Activated CD4-positive, CD25-positive, alpha-beta regulatory T cell (primary cell): ENCODE measurements around the gene CPLANE2.
A peak's percentile ranks its signal among the peaks of the same experiment; 100 is the strongest.
"Not testable (repeated sequence)": the region's sequence is repeated elsewhere in the genome, so short reads cannot be mapped to it uniquely, and the experiment has no call there.

ENCODE experiments used
- DNase-seq, 4 experiments: peaks; one replicate each; lab custom pipeline; 2025; lab: John Stamatoyannopoulos, UW

CPLANE2 gene

GRCh38 chr1:16229976-16230740 lies 6.8 kb downstream of the CPLANE2 start:
- no peak for DNase-seq

GRCh38 chr1:16226490-16227179 lies 10.3 kb downstream of the CPLANE2 start:
- no peak for DNase-seq

DNA sequence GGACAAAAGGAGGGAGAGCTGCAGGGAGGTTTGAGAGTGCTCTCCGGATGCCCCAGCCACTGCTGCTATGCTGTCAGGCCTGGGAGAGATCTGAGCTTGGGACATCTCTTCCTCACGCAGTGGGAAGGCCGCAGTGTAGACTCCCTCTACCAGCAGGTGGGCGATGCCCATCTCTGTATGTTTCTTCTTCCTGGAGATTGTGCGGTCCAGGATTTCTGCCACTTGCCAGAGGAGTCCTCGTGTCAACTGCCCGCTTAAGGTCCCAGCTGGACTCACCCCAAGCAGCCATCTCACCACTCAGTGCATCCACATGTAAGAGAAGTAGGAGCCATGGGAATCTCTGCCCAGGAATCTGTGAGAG lies 10.9 kb downstream of the CPLANE2 start:
- no peak for DNase-seq

- no peak for DNase-seq
Observed at GRCh38 chr1:16224472-16224871, 12.5 kb downstream of the CPLANE2 start.

GRCh38 chr1:16222716-16223115 lies 14.3 kb downstream of the CPLANE2 start:
- DNase-seq: not testable (repeated sequence)

DNA sequence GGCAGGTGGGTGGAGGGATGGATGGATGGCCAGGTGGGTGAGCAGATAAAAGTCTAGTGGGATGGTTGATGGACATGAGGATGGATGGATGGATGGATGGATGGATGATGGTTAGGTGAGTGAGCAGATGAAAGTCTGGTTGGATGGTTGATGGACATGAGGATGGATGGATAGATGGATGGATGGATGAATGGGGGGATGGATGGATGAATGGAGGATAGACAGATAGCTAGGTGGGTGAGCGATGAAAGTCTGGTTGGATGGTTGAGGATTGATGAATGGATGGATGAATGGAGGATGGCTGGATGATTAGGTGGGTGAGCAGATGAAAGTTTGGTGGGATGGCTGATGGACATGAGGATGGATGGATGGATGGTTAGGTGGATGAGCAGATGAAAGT lies 15.5 kb downstream of the CPLANE2 start:
- no peak for DNase-seq

DNA sequence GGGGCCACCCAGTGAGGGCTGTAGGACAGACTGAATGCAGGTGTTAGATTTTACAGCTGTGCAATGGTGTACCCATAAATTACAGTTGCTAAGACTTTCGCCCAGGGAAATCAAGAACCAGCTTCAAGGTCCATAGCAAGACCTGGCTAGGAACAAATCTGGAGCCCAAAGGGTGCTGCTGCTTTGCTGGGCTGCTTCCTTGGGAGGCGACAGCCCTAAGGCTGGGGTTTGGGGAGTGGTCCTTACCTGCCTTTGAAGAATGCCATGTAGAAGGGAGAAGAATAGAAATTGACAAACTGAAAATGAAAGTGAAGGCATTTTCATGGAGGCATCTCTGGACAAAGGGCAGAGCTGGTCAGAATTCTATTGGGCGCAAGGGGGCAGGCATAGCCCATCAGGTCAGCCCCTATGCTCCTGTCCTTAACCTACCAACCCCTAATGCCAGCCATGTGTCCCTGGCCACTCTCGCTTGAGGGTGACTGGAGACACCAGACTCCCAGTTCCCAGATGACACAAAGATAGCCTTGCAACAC lies 16.9 kb downstream of the CPLANE2 start:
- no peak for DNase-seq

DNA sequence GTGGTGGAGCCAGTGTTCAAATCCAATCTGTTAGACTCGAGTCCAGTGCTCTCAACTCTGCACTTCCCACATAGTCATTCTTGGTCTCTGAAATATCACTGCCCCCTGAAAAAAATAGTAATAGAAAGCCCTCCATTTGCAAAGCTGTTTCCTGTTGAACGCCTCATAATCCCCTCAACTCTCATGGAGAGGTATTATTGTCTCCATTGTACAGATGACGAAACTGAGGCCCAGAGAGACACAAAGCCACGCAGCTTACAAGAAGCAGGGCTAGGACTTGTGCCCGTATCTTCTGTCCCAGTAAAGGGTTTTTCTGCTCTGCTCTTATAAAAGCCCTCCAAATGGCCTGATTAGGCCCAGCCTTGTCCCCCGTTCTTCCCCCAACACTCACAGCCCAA lies 18.3 kb downstream of the CPLANE2 start:
- DNase-seq: no peak

DNA sequence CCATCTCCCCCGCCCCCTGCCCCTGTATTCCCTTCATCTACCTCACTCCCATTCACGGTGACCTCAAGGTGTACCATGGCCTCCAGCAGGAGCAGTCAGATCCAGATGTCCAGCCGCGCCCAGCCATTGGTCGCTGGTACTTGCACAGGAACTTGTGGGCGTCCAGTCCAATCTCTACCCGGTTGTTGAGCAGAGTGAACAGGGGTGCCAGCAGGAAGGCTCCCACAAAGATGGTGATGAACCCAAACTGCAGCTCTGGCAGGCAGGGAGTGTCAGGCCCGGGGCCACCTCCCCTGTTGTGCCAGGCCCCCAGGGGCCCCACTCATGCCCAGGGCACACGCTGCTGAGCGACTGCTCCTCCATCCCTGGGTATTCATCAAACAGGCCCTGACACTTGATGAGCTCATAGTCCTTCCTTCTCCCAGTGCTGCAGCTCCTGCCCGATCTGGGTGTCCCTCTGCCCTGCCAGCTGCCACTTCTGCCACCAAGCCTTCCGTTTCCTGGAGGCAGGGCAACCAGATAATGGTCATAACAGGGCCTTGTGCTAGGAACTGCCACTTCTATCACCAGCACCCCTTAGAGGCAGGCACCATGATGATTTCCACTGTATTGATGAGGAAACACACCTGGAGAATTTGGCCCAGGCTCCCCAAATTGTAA lies 18.8 kb downstream of the CPLANE2 start:
- DNase-seq: no peak

DNA sequence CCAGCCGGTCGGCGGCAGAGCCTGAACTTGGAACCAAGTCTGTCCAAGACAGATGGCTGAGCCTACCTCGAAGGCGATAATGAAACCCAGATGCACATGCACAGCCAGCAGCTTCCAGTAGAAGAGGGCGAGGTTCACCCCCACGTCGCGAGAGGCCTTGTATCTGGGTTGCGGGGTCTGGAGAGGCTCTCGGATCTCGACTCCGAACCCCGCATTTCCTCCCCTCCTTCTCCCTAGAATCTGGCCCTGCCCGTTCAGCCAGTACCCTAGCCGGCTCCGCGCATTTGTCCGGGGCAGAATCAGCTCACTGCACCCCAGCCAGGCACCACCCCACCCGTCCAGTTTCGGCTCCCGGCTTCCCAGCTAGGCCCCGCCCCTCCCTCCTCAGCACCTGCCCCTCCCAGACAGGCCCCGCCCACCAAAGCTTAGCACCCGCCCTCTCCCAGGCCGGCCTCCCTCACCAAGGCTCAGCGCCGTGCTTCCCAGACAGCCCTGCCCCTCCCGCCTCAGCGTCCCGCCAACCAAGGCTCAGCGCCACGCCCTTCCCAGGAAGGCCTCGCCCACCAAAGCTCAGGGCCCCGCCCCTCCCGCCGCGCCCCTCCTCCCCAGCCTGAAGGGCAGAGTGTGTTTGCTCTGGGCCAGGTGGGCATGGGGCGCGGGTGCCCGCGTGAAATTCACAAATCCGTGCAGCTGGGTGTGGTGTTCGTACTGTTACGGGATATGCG lies 19.8 kb downstream of the CPLANE2 start:
- DNase-seq: peak; percentile 79 to 87 (median 80)

DNA sequence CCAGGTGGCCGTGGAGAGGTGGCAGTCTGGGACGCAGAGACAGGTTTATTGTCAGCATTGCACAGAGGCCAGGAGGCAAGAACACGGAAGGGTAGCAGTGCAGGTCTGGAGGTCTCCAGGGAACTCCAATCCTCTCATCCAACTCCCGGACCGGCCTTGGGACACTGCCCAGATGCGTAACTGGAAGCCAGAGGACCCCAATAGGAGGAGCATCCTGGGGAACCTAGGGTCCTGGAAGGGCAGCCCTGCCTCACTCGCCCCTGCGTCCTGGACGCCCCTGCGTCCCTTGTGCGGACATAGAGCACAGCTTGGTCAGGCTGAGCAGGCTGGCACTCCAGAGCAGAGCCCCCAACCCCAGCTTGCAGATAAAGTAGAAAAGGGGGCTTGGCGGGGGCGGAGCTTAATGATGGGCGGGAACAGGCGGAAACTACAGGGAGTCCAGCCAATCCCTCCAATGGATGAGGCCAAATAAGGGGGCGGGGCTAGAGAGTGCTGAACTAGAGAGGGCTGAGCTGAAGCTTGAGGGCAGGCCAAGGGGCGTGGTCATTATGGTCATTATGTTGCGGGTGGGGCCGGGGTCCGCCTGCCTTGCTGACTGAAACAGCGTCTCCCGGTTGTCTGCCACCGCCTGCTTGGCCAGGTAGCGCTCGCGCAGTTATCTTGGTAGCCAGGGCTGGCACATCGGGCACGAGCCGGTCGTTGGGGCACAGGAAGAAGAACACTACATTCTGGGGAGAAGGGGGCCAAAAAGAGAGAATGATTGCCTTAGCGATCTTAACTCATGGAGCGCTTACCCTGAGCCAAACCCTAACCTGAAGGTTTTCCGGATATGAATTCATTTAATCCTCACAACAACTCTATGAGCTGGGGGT lies 20.9 kb downstream of the CPLANE2 start:
- peak in 3 of 4 experiments; percentile 12 to 21 (median 20) for DNase-seq

- DNase-seq: not testable (repeated sequence)
Observed at GRCh38 chr1:16215240-16215639, 21.7 kb downstream of the CPLANE2 start.

DNA sequence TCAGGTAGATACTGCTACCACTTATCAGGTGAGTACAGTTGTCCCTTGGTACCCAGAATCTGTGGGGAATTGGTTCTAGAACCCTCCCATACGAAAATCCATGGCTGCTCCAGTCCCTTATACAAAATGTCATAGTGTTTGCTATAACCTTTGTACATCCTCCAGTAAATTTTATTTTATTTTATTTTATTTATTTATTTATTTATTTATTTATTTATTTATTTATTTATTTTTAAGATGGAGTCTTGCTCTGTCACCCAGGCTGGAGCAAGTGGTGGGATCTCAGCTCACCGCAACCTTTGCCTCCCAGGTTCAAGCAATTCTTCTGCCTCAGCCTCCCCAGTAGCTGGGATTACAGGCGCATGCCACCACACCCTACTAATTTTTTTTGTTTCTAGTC lies 23.4 kb downstream of the CPLANE2 start:
- not testable (repeated sequence) for DNase-seq

GRCh38 chr1:16213013-16213412 lies 24.0 kb downstream of the CPLANE2 start:
- DNase-seq: no peak

GRCh38 chr1:16212251-16212961 lies 24.6 kb downstream of the CPLANE2 start, which contains the start of gene ARHGEF19:
ARHGEF19 (minus strand) TSS chr1:16212652; CDS start chr1:16209054, 3,598 bp downstream.
- DNase-seq: no peak

- no peak for DNase-seq
Observed at GRCh38 chr1:16211824-16212223, 25.2 kb downstream of the CPLANE2 start.

DNA sequence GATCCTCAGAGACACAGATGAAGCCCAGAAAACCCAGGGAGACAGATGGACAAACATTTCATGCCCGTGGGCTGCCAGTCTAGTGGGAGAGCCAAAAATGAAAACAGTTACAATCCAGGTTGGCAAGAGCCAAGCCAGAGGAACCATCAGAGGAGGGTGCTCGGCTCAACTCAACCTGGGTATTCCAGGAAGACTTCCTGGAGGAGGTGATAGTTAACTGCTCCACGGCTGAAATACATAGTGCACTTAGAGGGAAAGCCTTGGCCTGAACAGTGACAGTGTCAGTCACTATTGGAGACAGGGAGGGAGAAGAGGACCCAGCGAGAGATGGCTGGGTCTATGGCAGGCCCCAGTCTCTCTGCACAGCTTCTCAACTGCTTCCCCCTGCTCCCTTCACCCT lies 26.4 kb downstream of the CPLANE2 start:
- DNase-seq: no peak

DNA sequence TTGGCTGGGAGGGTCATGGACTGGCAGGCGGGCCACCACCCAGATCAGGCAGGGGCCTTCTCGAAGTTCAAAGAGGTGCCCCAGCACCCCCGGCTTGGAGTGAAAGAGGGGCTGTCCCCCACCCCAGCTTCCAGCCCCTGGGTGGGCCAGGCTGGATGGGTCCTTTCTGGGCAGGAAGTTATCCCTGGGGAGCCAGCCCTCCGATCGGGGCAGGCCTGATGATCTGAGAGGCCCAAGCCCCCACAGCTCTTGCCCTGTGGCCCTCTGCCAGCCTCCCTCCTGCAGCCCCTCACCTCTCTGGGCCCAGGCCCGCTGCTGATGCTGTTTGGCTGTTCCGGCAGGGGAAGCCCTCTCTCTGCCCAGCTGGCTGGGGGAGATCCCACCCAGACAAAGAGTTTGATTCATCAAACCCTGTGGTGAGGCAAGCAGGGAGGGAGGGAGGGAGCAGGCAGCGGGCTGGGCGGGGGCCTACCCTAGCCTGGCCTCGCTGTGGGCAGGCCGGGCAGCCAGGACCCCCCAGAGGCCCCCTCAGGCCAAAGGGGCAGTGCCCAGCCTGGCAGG lies 27.1 kb downstream of the CPLANE2 start:
- DNase-seq: no peak

DNA sequence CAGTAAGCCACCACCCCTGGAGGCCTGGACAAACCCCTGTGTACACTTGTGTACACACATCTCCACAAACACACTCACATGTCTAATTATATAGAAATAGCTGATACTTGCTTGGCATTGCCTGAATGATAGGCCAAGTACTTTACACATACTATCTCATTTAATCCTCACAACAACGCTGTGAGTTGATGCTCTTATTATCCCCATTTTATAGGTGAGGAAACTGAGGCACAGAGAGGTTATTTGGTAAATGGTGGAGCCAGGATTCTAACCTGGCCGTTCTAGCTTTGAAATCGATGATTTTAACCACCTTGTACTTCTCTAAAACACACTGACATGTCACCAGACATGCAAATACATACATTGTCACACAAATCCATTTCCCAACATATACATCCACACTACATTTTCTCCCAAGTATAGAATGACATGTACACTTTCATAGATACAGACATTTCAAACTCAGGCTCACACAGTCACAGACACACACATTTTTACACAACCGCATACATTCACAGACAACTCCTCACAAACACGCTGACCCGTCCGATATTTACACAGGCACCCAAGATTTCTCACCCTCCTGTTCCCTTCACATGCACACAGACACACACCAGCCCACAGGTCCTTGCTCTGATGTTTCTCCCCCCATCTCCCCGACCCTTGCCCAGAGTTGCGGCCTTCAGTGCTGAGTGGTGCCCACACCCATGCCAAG lies 27.7 kb downstream of the CPLANE2 start:
- DNase-seq: no peak
